HG03108 (cell line): ENCODE data around the gene RXRA.
A peak's percentile ranks its signal among the peaks of the same experiment; 100 is the strongest.

Experiments used
- ATAC-seq: cut with Tn5 transposase; IDR thresholded peaks from one replicate; pipeline ENCODE4 v1.9.1; 2021; ENCODE audit warnings: moderate library complexity; ENCODE audit not compliant: unreplicated experiment

The RXRA gene

GRCh38 chr9:134395737-134396257 is 69.5 kb downstream of the RXRA start:
- ATAC-seq = no peak

GRCh38 chr9:134396258-134396742 is 70.0 kb downstream of the RXRA start:
- ATAC-seq = no peak

GRCh38 chr9:134396825-134397224 is 70.6 kb downstream of the RXRA start:
- no peak for ATAC-seq

- no peak for ATAC-seq
These were observed 72.5 kb downstream of the RXRA start for GRCh38 chr9:134398756-134399155.

- no peak for ATAC-seq
These were observed 73.3 kb downstream of the RXRA start for GRCh38 chr9:134399435-134400056.

GRCh38 chr9:134400283-134400682 is 74.0 kb downstream of the RXRA start:
- no peak for ATAC-seq

GRCh38 chr9:134401391-134401790 is 75.1 kb downstream of the RXRA start:
- ATAC-seq = no peak

GRCh38 chr9:134402182-134402581 is 75.9 kb downstream of the RXRA start:
- no peak for ATAC-seq

- ATAC-seq = no peak
These were observed 77.0 kb downstream of the RXRA start for GRCh38 chr9:134403292-134403681.

- no peak for ATAC-seq
These were observed 77.5 kb downstream of the RXRA start for GRCh38 chr9:134403682-134404301.

- no peak for ATAC-seq
These were observed 78.4 kb downstream of the RXRA start for GRCh38 chr9:134404376-134405358.

GRCh38 chr9:134405527-134405926 is 79.3 kb downstream of the RXRA start:
- ATAC-seq = no peak

- ATAC-seq = no peak
These were observed 80.3 kb downstream of the RXRA start for GRCh38 chr9:134406366-134407120.

GRCh38 chr9:134407121-134407779 is 81.0 kb downstream of the RXRA start:
- ATAC-seq = peak; percentile 58

GRCh38 chr9:134408389-134408788 is 82.1 kb downstream of the RXRA start:
- no peak for ATAC-seq

- ATAC-seq = no peak
These were observed 82.9 kb downstream of the RXRA start for GRCh38 chr9:134408939-134409737.

GRCh38 chr9:134410071-134410834 is 84.0 kb downstream of the RXRA start:
- no peak for ATAC-seq

- no peak for ATAC-seq
These were observed 84.6 kb downstream of the RXRA start for GRCh38 chr9:134410835-134411217.
